ENCODE measurements around the gene SPZ1. TPM values are rescaled to one million over a fixed set of nuclear protein-coding genes. Genes with fewer than 3 reads are reported as not detected.
"Not testable (repeated sequence)": the region's sequence is repeated elsewhere in the genome, so short reads cannot be mapped to it uniquely, and the experiment has no call there.

The SPZ1 gene
- total RNA-seq = not detected
- long read RNA-seq = 0 reads

- DNase-seq = no peak
- intact Hi-C loops (cut with DNase I) = no loop called here
- ATAC-seq = no peak
Measured at GRCh38 chr5:80319702-80320101, at the start of gene SPZ1. TSS of gene SPZ1 (plus strand) at chr5:80320002. CDS start at chr5:80320216, 214 bp downstream.

GRCh38 chr5:80270543-80270942 is 49.3 kb upstream of the SPZ1 start:
- intact Hi-C loops (cut with DNase I) = loop anchor here (10.0 kb wide), 1 partner anchor 176 kb away; no protein-coding TSS in a partner anchor
- ATAC-seq = peak in 1 of 2 donors; percentile 45
- not testable (repeated sequence) for DNase-seq

- intact Hi-C loops (cut with DNase I) = loop anchor here (10.0 kb wide), 1 partner anchor 181 kb away; no protein-coding TSS in a partner anchor
- DNase-seq = no peak
- ATAC-seq = no peak
Measured at GRCh38 chr5:80275347-80275746, 44.5 kb upstream of the SPZ1 start.

GRCh38 chr5:80276186-80276585 is 43.6 kb upstream of the SPZ1 start:
- DNase-seq = no peak
- no peak for ATAC-seq
- intact Hi-C loops (cut with DNase I) = loop anchor here (10.0 kb wide), 1 partner anchor 181 kb away; no protein-coding TSS in a partner anchor

- intact Hi-C loops (cut with DNase I) = loop anchor here (10.0 kb wide), 1 partner anchor 182 kb away; no protein-coding TSS in a partner anchor
- no peak for ATAC-seq
- no peak for DNase-seq
Measured at GRCh38 chr5:80277191-80277590, 42.6 kb upstream of the SPZ1 start.

GRCh38 chr5:80282054-80282453 is 37.7 kb upstream of the SPZ1 start:
- ATAC-seq = peak; percentile 78 to 86
- intact Hi-C loops (cut with DNase I) = no loop called here
- no peak for DNase-seq

GRCh38 chr5:80283360-80283759 is 36.4 kb upstream of the SPZ1 start:
- no peak for DNase-seq
- intact Hi-C loops (cut with DNase I) = no loop called here
- ATAC-seq = no peak

GRCh38 chr5:80284720-80285119 is 35.1 kb upstream of the SPZ1 start:
- no peak for ATAC-seq
- intact Hi-C loops (cut with DNase I) = no loop called here
- DNase-seq = no peak

GRCh38 chr5:80288177-80288576 is 31.6 kb upstream of the SPZ1 start:
- ATAC-seq = no peak
- intact Hi-C loops (cut with DNase I) = no loop called here
- DNase-seq = no peak

GRCh38 chr5:80289320-80289719 is 30.5 kb upstream of the SPZ1 start:
- intact Hi-C loops (cut with DNase I) = no loop called here
- no peak for ATAC-seq
- no peak for DNase-seq

GRCh38 chr5:80291761-80292160 is 28.0 kb upstream of the SPZ1 start:
- ATAC-seq (no peak), DNase-seq (no peak)
- intact Hi-C loops (cut with DNase I) = no loop called here

- ATAC-seq (no peak), DNase-seq (no peak)
- intact Hi-C loops (cut with DNase I) = no loop called here
Measured at GRCh38 chr5:80296121-80296520, 23.7 kb upstream of the SPZ1 start.

GRCh38 chr5:80299601-80300000 is 20.2 kb upstream of the SPZ1 start:
- DNase-seq (no peak), ATAC-seq (no peak)
- intact Hi-C loops (cut with DNase I) = no loop called here

GRCh38 chr5:80300125-80300524 is 19.7 kb upstream of the SPZ1 start:
- ATAC-seq (no peak), DNase-seq (no peak)
- intact Hi-C loops (cut with DNase I) = no loop called here

GRCh38 chr5:80300796-80301195 is 19.0 kb upstream of the SPZ1 start:
- ATAC-seq; intact Hi-C loops (cut with DNase I); DNase-seq: not testable (repeated sequence)

- DNase-seq; ATAC-seq; intact Hi-C loops (cut with DNase I): not testable (repeated sequence)
Measured at GRCh38 chr5:80301342-80301741, 18.5 kb upstream of the SPZ1 start.

- ATAC-seq = no peak
- DNase-seq = no peak
- intact Hi-C loops (cut with DNase I) = no loop called here
Measured at GRCh38 chr5:80302636-80303035, 17.2 kb upstream of the SPZ1 start.

GRCh38 chr5:80308526-80308925 is 11.3 kb upstream of the SPZ1 start:
- ATAC-seq (no peak), DNase-seq (no peak)
- intact Hi-C loops (cut with DNase I) = loop anchor here (1.0 to 5.0 kb wide), 2 partner anchors 216 to 217 kb away; no protein-coding TSS in a partner anchor

- DNase-seq (no peak), ATAC-seq (no peak)
- intact Hi-C loops (cut with DNase I) = loop anchor here in 1 of 2 donors (5.0 kb wide), 1 partner anchor 218 kb away; no protein-coding TSS in a partner anchor
Measured at GRCh38 chr5:80309871-80310665, 9.7 kb upstream of the SPZ1 start.

GRCh38 chr5:80315244-80315643 is 4.6 kb upstream of the SPZ1 start:
- intact Hi-C loops (cut with DNase I) = no loop called here
- DNase-seq (no peak), ATAC-seq (no peak)

GRCh38 chr5:80318212-80318611 is 1.6 kb upstream of the SPZ1 start:
- ATAC-seq (no peak), DNase-seq (no peak)
- intact Hi-C loops (cut with DNase I) = no loop called here
